Loucy (cell line): Measurements from ENCODE around the gene SEZ6.

ENCODE experiments used
- H2AFZ ChIP-seq: fragments of 200-600 bp; sonication (generic); 2 replicates; pipeline ENCODE4 v1.6.0; 2016; ENCODE audit warnings: antibody characterized with exemption, mild to moderate bottlenecking, low read length, moderate library complexity
- H3F3A ChIP-seq: fragments of 200-600 bp; 2 replicates; pipeline ENCODE4 v1.6.0; 2016; ENCODE audit warnings: antibody characterized with exemption, low read depth, mild to moderate bottlenecking
- H3K27me3 ChIP-seq: fragments of 200-600 bp; sonication (generic); 2 replicates; pipeline ENCODE4 v1.6.1; 2014; ENCODE audit warnings: low read length, mild to moderate bottlenecking; ENCODE audit not compliant: insufficient read depth, poor library complexity, severe bottlenecking
- H3K36me3 ChIP-seq: fragments of 200-600 bp; sonication (generic); 2 replicates; pipeline ENCODE4 v1.6.1; 2016; ENCODE audit warnings: low read length; ENCODE audit not compliant: insufficient read depth
- H3K4me1 ChIP-seq: fragments of 200-600 bp; sonication (generic); 2 replicates; pipeline ENCODE4 v1.5.1; 2014; ENCODE audit warnings: low read length, mild to moderate bottlenecking; ENCODE audit not compliant: insufficient read depth, poor library complexity, severe bottlenecking
- H3K4me2 ChIP-seq: fragments of 200-600 bp; sonication (generic); 2 replicates; pipeline ENCODE4 v1.6.0; 2014; ENCODE audit warnings: antibody characterized with exemption, low read length, low read depth, mild to moderate bottlenecking; ENCODE audit not compliant: poor library complexity, severe bottlenecking
- H3K4me3 ChIP-seq: fragments of 200-600 bp; sonication (generic); 2 replicates; pipeline ENCODE4 v1.5.1; 2014; ENCODE audit warnings: low read length, mild to moderate bottlenecking, mixed read lengths; ENCODE audit not compliant: poor library complexity, severe bottlenecking
- H3K79me2 ChIP-seq: fragments of 200-600 bp; sonication (generic); 2 replicates; pipeline ENCODE4 v1.6.1; 2014; ENCODE audit warnings: low read length; ENCODE audit not compliant: insufficient read depth
- H3K9ac ChIP-seq: fragments of 200-600 bp; sonication (generic); 2 replicates; pipeline ENCODE4 v1.6.0; 2014; ENCODE audit warnings: mild to moderate bottlenecking, low read depth, low read length, moderate library complexity; ENCODE audit not compliant: poor library complexity, severe bottlenecking
- H3K9me2 ChIP-seq: fragments of 200-600 bp; sonication (generic); replicated peaks from 2 replicates; pipeline ENCODE4 v1.6.1; 2016; ENCODE audit warnings: low read depth, low read length, mixed read lengths
- H3K9me3 ChIP-seq: fragments of 200-600 bp; sonication (generic); 2 replicates; pipeline ENCODE4 v1.6.1; 2014; ENCODE audit warnings: mild to moderate bottlenecking, antibody characterized with exemption, low read length, low read depth; ENCODE audit not compliant: insufficient read depth
- H4K20me1 ChIP-seq: fragments of 200-600 bp; sonication (generic); 2 replicates; pipeline ENCODE4 v1.6.0; 2014; ENCODE audit warnings: antibody characterized with exemption, low read length, mild to moderate bottlenecking; ENCODE audit not compliant: insufficient read depth, poor library complexity, severe bottlenecking
- CTCF ChIP-seq: fragments of 200-600 bp; sonication (generic); conservative IDR thresholded peaks from 2 replicates; pipeline ENCODE4 v1.5.1; 2014; ENCODE audit warnings: mild to moderate bottlenecking, antibody characterized with exemption, low read length
- EZH2phosphoT487 ChIP-seq: fragments of 200-600 bp; IDR thresholded peaks from 2 replicates; pipeline ENCODE4 v1.6.1; 2018; ENCODE audit warnings: antibody characterized with exemption, mild to moderate bottlenecking, moderate library complexity, borderline replicate concordance

Gene SEZ6

DNA sequence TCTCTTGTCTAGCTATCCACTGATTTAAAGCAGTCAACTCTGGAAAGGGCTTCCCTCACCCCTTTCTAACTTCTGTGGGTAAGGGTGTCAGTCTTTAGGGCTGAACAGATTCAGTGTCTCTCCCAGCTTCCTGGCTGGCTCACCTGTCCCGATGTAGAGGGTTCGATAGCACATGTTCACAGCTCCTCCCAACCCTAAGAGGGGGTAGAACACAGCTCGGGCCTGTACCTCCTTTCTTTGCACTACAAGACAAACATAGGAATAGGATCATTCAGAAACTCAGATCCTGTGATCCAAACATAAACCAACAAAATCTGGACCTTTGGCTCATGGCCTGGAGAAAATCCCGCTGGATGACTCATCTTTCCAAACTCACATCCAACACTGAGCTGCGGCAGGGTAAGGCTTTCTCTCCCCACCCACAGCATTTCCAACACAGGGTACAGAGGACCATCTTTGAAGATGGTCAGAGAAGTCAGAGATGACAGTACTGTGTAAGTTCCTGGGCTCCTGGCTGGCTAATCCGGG lies 97.1 kb downstream of the SEZ6 start:
- H3K4me1 ChIP-seq = no peaks in the 10 kb centered on the region
- H3K4me2 ChIP-seq = no peak overlapping the region
- no peaks in the 10 kb centered on the region for H4K20me1 ChIP-seq
- TF ChIP-seq EZH2phosphoT487 = no peak
- no peak for TF ChIP-seq CTCF
- peaks cover 79% of the 10 kb centered on the region for H3K36me3 ChIP-seq
- H3F3A ChIP-seq = no peaks in the 10 kb centered on the region
- H3K9me2 ChIP-seq = no peaks in the 10 kb centered on the region
- no peak overlapping the region for H3K4me3 ChIP-seq
- no peak overlapping the region for H3K9ac ChIP-seq
- H3K27me3 ChIP-seq = no peaks in the 10 kb centered on the region
- no peaks in the 10 kb centered on the region for H3K79me2 ChIP-seq
- H3K9me3 ChIP-seq = no peaks in the 10 kb centered on the region
- no peak overlapping the region for H2AFZ ChIP-seq

GRCh38 chr17:28907709-28908475 lies 97.9 kb downstream of the SEZ6 start:
- Histone ChIP-seq H3F3A (no peaks in the 10 kb centered on the region), H3K9me3 (no peaks in the 10 kb centered on the region), H3K4me2 (no peak overlapping the region), H3K79me2 (no peaks in the 10 kb centered on the region), H3K27me3 (no peaks in the 10 kb centered on the region), H3K36me3 (peaks cover 71% of the 10 kb centered on the region), H3K4me1 (peaks cover 4% of the 10 kb centered on the region), H3K4me3 (no peak overlapping the region), H4K20me1 (peaks cover 3% of the 10 kb centered on the region), H3K9me2 (no peaks in the 10 kb centered on the region), H3K9ac (no peak overlapping the region), H2AFZ (no peak overlapping the region)
- no peak for TF ChIP-seq EZH2phosphoT487
- no peak for TF ChIP-seq CTCF

- Histone ChIP-seq H3K9ac (no peak overlapping the region), H3K9me2 (no peaks in the 10 kb centered on the region), H4K20me1 (peaks cover 3% of the 10 kb centered on the region), H3K27me3 (no peaks in the 10 kb centered on the region), H2AFZ (no peak overlapping the region), H3K4me3 (no peak overlapping the region), H3K79me2 (peaks cover 3% of the 10 kb centered on the region), H3K9me3 (no peaks in the 10 kb centered on the region), H3F3A (no peaks in the 10 kb centered on the region), H3K4me2 (no peak overlapping the region), H3K4me1 (peaks cover 7% of the 10 kb centered on the region), H3K36me3 (peaks cover 61% of the 10 kb centered on the region)
- TF ChIP-seq EZH2phosphoT487 (no peak), CTCF (no peak)
These were observed 99.0 kb downstream of the SEZ6 start for GRCh38 chr17:28906706-28907438.
